ENCODE measurements around the gene ZNF391. TPM values are rescaled to one million over a fixed set of nuclear protein-coding genes. Genes with fewer than 3 reads are reported as not detected.

The ZNF391 gene
- total RNA-seq, 1 experiment from 2014 or later, result 1.1 TPM

DNA sequence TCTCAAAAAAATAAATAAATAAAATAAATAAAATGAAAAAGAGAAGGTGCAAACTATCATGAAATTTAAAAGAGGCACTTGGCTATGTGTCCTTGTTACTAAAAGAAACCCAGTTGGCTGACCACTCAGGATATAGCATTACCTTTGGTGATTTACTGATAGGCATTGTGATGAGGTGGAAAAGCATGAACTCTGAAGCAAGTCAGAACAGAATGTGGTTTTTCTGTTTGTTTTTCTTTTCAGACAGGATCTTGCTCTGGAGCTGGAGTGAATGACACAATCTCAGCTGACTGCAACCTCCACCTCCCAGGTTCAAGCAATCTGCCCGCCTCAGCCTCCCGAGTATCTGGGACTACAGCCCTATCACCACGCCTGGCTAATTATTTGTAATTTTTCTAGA, 52.4 kb downstream of the ZNF391 start:
- H2AFZ ChIP-seq (ENCODE audit: low read depth, low read length, poor library complexity, severe bottlenecking), result no peak overlapping the region
- no TSS peak for BruUV-seq (replicated peaks)
- intact Hi-C loops (cut with micrococcal nuclease), result loop anchor here (5.0 kb wide), 1 partner anchor 84 kb away; no protein-coding TSS in a partner anchor
- no peaks in the 10 kb centered on the region for H3K36me3 ChIP-seq (ENCODE audit: control insufficient read depth in 1 of 2, insufficient read depth in 2 of 2, low read length in 2 of 2)
- no peak for DNase-seq (ENCODE audit: low read depth, low spot score)
- no peaks in the 10 kb centered on the region for H3K79me2 ChIP-seq (ENCODE audit: insufficient read depth, low read length)
- H3K4me1 ChIP-seq (ENCODE audit: control insufficient read depth in 1 of 2, insufficient read depth in 2 of 2, low read length in 2 of 2), result no peaks in the 10 kb centered on the region
- H4K20me1 ChIP-seq (ENCODE audit: insufficient read depth), result no peaks in the 10 kb centered on the region
- no peak overlapping the region for H3K9ac ChIP-seq (ENCODE audit: low read length)
- no peak for ATAC-seq
- peaks cover 0 to 3% of the 10 kb centered on the region in 2 experiments; a peak in 2 of 4 replicates for H3K9me3 ChIP-seq (ENCODE audit: control insufficient read depth in 1 of 2, insufficient read depth in 1 of 2, low read depth in 1 of 2, low read length in 2 of 2)
- RAD21 ChIA-PET (ENCODE audit: low non-redundant PET in 1 of 2, low total read pairs in 2 of 2, uncharacterized antibody in 2 of 2, unreplicated experiment in 2 of 2), result no interaction called here
- POLR2A ChIA-PET, result interaction anchor here (0.7 kb wide), 1 partner anchor 33 kb away, joined by 4 read pairs; no protein-coding TSS in a partner anchor
- no peak overlapping the region for H3K4me3 ChIP-seq (replicated peaks in 1 of 2; ENCODE audit: low read depth in 1 of 2, low read length in 2 of 2)
- H3K27me3 ChIP-seq (ENCODE audit: insufficient read depth, low read length), result no peaks in the 10 kb centered on the region
- H3K9me2 ChIP-seq (ENCODE audit: insufficient read depth), result no peaks in the 10 kb centered on the region
- TF ChIP-seq REST (IDR thresholded peaks at IDR 0.05; ENCODE audit: low read depth), result no peak
- TF ChIP-seq EZH2 (IDR thresholded peaks at IDR 0.05), result no peak
- no peak for TF ChIP-seq JUND (IDR thresholded peaks at IDR 0.05)
- TF ChIP-seq SRF (IDR thresholded peaks at IDR 0.05; ENCODE audit: low read depth), result no peak
- TF ChIP-seq CEBPB (IDR thresholded peaks at IDR 0.05; ENCODE audit: low read depth), result no peak
- TF ChIP-seq, protein P1, sequence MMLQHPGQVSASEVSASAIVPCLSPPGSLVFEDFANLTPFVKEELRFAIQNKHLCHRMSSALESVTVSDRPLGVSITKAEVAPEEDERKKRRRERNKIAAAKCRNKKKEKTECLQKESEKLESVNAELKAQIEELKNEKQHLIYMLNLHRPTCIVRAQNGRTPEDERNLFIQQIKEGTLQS (IDR thresholded peaks at IDR 0.05), result no peak
- no peak for TF ChIP-seq EGR1 (IDR thresholded peaks at IDR 0.05; ENCODE audit: low read depth)
- no peak for TF ChIP-seq SIN3A (IDR thresholded peaks at IDR 0.05; ENCODE audit: low read depth)
- TF ChIP-seq EZH2phosphoT487 (IDR thresholded peaks at IDR 0.05; ENCODE audit: borderline replicate concordance), result no peak
- TF ChIP-seq, protein P2, sequence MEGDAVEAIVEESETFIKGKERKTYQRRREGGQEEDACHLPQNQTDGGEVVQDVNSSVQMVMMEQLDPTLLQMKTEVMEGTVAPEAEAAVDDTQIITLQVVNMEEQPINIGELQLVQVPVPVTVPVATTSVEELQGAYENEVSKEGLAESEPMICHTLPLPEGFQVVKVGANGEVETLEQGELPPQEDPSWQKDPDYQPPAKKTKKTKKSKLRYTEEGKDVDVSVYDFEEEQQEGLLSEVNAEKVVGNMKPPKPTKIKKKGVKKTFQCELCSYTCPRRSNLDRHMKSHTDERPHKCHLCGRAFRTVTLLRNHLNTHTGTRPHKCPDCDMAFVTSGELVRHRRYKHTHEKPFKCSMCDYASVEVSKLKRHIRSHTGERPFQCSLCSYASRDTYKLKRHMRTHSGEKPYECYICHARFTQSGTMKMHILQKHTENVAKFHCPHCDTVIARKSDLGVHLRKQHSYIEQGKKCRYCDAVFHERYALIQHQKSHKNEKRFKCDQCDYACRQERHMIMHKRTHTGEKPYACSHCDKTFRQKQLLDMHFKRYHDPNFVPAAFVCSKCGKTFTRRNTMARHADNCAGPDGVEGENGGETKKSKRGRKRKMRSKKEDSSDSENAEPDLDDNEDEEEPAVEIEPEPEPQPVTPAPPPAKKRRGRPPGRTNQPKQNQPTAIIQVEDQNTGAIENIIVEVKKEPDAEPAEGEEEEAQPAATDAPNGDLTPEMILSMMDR (IDR thresholded peaks at IDR 0.05 in 2 of 3, conservative IDR thresholded peaks at IDR 0.05 in 1 of 3; ENCODE audit: borderline replicate concordance in 1 of 3, insufficient read depth in 1 of 3, low read depth in 2 of 3, low read length in 2 of 3), result no peak
- TF ChIP-seq, protein P3, sequence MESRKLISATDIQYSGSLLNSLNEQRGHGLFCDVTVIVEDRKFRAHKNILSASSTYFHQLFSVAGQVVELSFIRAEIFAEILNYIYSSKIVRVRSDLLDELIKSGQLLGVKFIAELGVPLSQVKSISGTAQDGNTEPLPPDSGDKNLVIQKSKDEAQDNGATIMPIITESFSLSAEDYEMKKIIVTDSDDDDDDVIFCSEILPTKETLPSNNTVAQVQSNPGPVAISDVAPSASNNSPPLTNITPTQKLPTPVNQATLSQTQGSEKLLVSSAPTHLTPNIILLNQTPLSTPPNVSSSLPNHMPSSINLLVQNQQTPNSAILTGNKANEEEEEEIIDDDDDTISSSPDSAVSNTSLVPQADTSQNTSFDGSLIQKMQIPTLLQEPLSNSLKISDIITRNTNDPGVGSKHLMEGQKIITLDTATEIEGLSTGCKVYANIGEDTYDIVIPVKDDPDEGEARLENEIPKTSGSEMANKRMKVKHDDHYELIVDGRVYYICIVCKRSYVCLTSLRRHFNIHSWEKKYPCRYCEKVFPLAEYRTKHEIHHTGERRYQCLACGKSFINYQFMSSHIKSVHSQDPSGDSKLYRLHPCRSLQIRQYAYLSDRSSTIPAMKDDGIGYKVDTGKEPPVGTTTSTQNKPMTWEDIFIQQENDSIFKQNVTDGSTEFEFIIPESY (IDR thresholded peaks at IDR 0.05; ENCODE audit: extremely low read depth, insufficient replicate concordance, low read length), result no peak
- TF ChIP-seq FOSL1 (IDR thresholded peaks at IDR 0.05; ENCODE audit: low read depth), result no peak
- no peak for TF ChIP-seq POLR2AphosphoS5 (IDR thresholded peaks at IDR 0.05; ENCODE audit: low read depth, low read length)
- no peak overlapping the region for H3K27ac ChIP-seq (ENCODE audit: low read depth, low read length)
- CTCF ChIA-PET, result no interaction called here
- H3K4me2 ChIP-seq (ENCODE audit: low read length), result no peak overlapping the region
